ENCODE results near the gene LOXHD1. TPM values are rescaled to one million over a fixed set of nuclear protein-coding genes. Genes with fewer than 3 reads are reported as not detected.

LOXHD1 gene
- total and polyA plus RNA-seq, 2 of the 4 experiments (the other 2 are of a cell fraction): not detected

GRCh38 chr18:46427216-46427995 lies 229.6 kb downstream of the LOXHD1 start:
- Histone ChIP-seq H3K4me2 (ENCODE audit: low read depth, low read length) (no peak overlapping the region), H2BK5ac (ENCODE audit: low read depth, low read length, poor library complexity, severe bottlenecking) (no peak overlapping the region), H4K8ac (ENCODE audit: low read depth in 2 of 2, low read length in 2 of 2) (no peak overlapping the region), H2BK120ac (ENCODE audit: low read depth, low read length) (no peak overlapping the region), H4K20me1 (ENCODE audit: insufficient read depth, low read length) (no peaks in the 10 kb centered on the region), H2AK9ac (replicated peaks; ENCODE audit: low read depth, low read length, poor library complexity) (peak overlapping the region; percentile 34), H2BK20ac (ENCODE audit: low read depth, low read length) (no peak overlapping the region), H3K14ac (replicated peaks; ENCODE audit: low read depth, low read length) (no peak overlapping the region), H4K5ac (ENCODE audit: low read depth, low read length) (no peak overlapping the region), H2BK15ac (ENCODE audit: low read depth, low read length) (no peak overlapping the region), H3K9ac (ENCODE audit: low read depth, low read length) (no peak overlapping the region), H3K4ac (ENCODE audit: low read depth, low read length) (no peak overlapping the region), H4K91ac (ENCODE audit: insufficient read depth, low read depth, low read length) (no peak overlapping the region), H3K4me1 (ENCODE audit: control insufficient read depth, insufficient read depth, low read length) (no peaks in the 10 kb centered on the region), H2AK5ac (ENCODE audit: low read depth, low read length) (no peak overlapping the region), H3K9me3 (ENCODE audit: control insufficient read depth, insufficient read depth, low read length) (no peaks in the 10 kb centered on the region), H3K18ac (ENCODE audit: low read depth, low read length) (no peak overlapping the region), H3K79me1 (ENCODE audit: low read depth in 1 of 2, low read length in 2 of 2) (no peaks in the 10 kb centered on the region), H3K27me3 (ENCODE audit: control insufficient read depth, insufficient read depth, low read length) (no peaks in the 10 kb centered on the region), H3K9me1 (ENCODE audit: insufficient read depth, low read length) (no peaks in the 10 kb centered on the region), H3K27ac (ENCODE audit: insufficient read depth, low read length) (no peak overlapping the region), H2AFZ (replicated peaks; ENCODE audit: low read length, poor library complexity) (no peak overlapping the region), H3K56ac (ENCODE audit: extremely low read depth, insufficient read depth, low read length) (no peak overlapping the region), H3K36me3 (ENCODE audit: control insufficient read depth, insufficient read depth, low read length) (no peaks in the 10 kb centered on the region), H3K23ac (ENCODE audit: low read depth, low read length) (no peak overlapping the region), H3K4me3 (ENCODE audit: insufficient read depth, low read depth, low read length) (no peak overlapping the region)
- WGBS, 2 experiments (ENCODE audit: extremely low coverage in 2 of 2, insufficient read length in 1 of 2): 67% methylated on average over 8 of the region's 16 CpGs; no CpG with 5 or more reads in 1 of the 2 experiments
- POLR2A ChIA-PET (ENCODE audit: unreplicated experiment): no interaction called here
- no peak for ATAC-seq (ENCODE audit: low read depth)
- dilution Hi-C loops (cut with HindIII; ENCODE audit: low sequenced_read_pairs, unreplicated experiment) (no loop called here), in situ Hi-C loops (cut with MboI; ENCODE audit: low sequenced_read_pairs) (no loop called here), intact Hi-C loops (cut with micrococcal nuclease) (no loop called here)
- no peak for DNase-seq
- no TSS peak for BruUV-seq (replicated peaks)
- no peak for TF ChIP-seq ELK1 (IDR thresholded peaks at IDR 0.05; ENCODE audit: borderline replicate concordance, low read depth, low read length)
- TF ChIP-seq SMC3 (IDR thresholded peaks at IDR 0.05; ENCODE audit: low read depth, low read length): no peak
- no peak for TF ChIP-seq RFX5 (IDR thresholded peaks at IDR 0.05; ENCODE audit: low read depth, low read length)
- no peak for TF ChIP-seq NFE2L2 (IDR thresholded peaks at IDR 0.05; ENCODE audit: low read depth, low read length)
- TF ChIP-seq RAD21 (IDR thresholded peaks at IDR 0.05; ENCODE audit: low read length): no peak
- no peak for TF ChIP-seq MAFK (IDR thresholded peaks at IDR 0.05; ENCODE audit: low read depth, low read length)
- CTCF ChIA-PET: no interaction called here

Other genes with a start within 250 kb of the LOXHD1 start
- gene ST8SIA5, start 99.8 kb upstream of the LOXHD1 start, total RNA-seq (2012; rRNA removed): not detected in 2 replicates
- 0.03 TPM in 1 of 2 replicates, not detected in the other for gene ST8SIA5, start 99.8 kb upstream of the LOXHD1 start, polyA plus RNA-seq (2012; rRNA removed)